UCSD-AML1 (cell line): Measurements from ENCODE around the gene TRIM49B.
"Not testable (repeated sequence)": the region's sequence is repeated elsewhere in the genome, so short reads cannot be mapped to it uniquely, and the experiment has no call there.

Experiments used
- DNase-seq: peaks from one replicate; lab custom pipeline; 2025; ENCODE audit not compliant: unreplicated experiment; lab: John Stamatoyannopoulos, UW

Gene TRIM49B, protein sequence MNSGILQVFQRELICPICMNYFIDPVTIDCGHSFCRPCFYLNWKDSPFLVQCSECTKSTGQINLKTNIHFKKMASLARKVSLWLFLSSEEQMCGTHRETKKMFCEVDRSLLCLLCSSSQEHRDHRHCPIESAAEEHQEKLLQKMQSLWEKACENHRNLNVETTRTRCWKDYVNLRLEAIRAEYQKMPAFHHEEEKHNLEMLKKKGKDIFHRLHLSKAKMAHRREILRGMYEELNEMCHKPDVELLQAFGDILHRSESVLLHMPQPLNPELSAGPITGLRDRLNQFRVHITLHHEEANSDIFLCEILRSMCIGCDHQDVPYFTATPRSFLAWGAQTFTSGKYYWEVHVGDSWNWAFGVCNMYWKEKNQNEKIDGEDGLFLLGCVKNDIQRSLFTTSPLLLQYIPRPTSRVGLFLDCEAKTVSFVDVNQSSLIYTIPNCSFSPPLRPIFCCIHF

DNA sequence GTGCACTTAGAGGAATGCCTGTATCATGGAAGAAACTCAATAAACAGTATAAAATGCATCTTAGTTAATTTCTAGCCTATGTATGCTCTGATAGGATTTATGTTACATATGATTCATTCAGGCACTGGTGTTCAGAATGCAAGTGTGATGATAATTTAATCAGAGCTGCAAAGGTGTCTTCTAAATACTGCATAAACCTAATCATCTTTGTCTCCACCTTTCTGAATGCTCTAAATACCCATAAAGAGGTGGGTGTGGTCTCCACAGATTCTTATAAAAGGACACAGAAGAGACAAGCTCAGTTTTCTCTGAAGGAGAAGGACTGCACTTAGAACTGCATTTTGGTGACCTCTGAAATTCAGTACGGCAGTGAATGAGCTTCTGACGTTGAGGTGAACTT, at the start of gene TRIM49B:
Gene TRIM49B, plus strand, starts transcription at position 301 of the 400 bp plus-strand sequence. CDS start 2,777 bp downstream, outside the sequence.
- not testable (repeated sequence) for DNase-seq

DNA sequence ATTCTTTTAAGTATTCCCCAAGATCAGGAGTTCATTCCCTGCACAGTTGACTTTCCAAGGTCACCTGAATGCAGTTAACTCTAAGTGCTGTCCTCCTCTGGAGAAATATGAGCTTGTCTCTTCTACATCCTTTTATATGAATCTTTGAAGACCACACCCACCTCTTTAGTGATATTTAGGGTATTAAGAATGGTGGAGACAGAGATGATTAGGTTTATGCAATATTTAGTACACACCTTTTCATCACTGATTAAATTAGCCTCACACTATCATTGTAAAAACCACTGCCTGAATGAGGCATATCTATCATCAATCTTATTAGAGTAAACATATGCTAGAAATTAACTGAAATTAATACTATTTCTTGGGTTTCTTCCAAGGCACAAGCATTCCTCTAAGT, 44.8 kb upstream of the TRIM49B start, which contains the start of gene TRIM51G:
Gene TRIM51G, minus strand, starts transcription at position 101 of the 400 bp plus-strand sequence. CDS start 2,190 bp downstream, outside the sequence.
- not testable (repeated sequence) for DNase-seq

DNA sequence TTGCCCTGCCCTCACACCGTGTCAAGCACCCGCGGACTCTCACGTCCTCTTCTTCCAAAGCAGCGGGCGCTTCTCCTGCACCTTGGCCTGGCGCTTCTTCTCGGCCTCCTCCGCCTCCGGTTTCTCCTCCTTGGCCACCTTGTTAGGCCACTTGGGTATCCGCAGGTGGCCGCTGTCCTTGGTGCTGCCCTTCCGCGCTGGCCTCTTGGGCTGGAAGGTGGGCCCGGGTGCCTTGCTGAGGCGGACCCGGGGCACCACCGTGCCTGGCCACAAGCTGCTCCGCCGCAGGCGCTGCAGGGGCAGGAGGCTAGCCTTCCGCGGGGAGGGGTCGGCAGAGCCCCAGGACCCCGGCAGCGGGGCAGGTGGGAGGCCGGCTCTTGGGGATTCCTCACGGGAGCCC, 19.6 kb downstream of the TRIM49B start:
- not testable (repeated sequence) for DNase-seq

DNA sequence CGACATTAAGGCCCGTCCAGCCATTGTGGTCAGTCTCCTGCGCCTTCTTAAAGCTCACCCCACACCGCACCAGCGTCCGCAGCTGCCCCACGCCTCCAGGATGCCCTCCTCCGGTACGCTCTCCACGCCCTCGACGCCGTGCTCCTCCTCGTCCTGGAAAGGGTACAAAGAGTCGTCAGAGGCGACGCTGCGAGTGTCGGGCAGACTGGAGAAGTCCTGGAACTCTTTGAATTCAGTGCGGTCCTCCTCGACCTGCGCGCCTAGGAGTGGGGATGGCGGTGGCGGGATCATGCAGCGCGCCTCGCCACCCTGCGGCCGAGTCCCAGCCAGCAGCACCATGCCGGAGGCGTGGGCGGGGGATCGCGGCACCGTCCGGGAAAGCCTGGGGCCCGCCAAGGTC, 21.2 kb downstream of the TRIM49B start:
- DNase-seq = not testable (repeated sequence)

DNA sequence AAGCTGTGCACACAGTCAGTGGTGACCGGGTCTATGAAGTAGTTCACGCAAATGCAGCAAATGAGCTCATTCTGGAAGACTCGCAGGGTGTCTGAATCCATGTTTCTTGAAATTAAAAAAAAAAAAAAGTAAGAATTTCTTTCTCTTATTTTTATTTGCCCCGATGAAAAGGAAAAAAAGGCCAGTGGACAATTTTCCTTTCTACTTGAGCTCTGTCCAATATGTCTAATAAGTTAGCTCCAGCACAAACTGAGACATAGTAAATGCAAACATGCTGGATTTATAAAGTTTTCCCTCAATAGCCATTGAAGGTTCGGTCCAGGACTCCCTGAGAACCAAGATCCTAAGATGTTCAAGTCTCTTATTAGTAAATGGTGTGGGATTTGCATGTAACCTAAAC, 30.4 kb downstream of the TRIM49B start, which contains the start of gene TRIM64C:
Gene TRIM64C, minus strand, starts transcription at position 101 of the 400 bp plus-strand sequence. Its CDS starts 0 bp downstream, at position 101.
- DNase-seq = not testable (repeated sequence)

DNA sequence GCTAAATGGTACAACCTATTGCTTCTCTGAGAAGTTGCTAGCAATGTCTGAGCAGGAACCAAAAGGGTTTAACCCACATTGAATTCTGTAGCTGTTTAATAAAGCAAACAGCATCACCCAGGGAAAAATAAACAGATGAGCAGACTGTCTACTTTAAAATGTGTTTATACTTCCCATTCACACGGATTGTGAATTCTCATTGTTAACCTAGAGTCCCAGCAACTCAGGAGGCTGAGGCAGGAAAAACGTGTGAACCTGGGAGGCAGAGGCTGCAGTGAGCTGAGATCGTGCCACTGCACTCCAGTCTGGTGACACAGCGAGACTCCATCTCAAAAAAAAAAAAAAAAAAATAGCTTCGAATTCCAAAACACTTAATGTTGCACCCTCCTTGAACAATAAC, 41.3 kb downstream of the TRIM49B start:
- not testable (repeated sequence) for DNase-seq
